IPS DF 4.7 (cell line): ENCODE measurements around the gene VMAC.
"Not testable (repeated sequence)": the region's sequence is repeated elsewhere in the genome, so short reads cannot be mapped to it uniquely, and the experiment has no call there.

Source experiments
- DNase-seq: peaks from one replicate; pipeline ENCODE4 v3.0.0-alpha.2; 2013; ENCODE audit warnings: low spot score; ENCODE audit errors: extremely low read depth

Gene VMAC

DNA sequence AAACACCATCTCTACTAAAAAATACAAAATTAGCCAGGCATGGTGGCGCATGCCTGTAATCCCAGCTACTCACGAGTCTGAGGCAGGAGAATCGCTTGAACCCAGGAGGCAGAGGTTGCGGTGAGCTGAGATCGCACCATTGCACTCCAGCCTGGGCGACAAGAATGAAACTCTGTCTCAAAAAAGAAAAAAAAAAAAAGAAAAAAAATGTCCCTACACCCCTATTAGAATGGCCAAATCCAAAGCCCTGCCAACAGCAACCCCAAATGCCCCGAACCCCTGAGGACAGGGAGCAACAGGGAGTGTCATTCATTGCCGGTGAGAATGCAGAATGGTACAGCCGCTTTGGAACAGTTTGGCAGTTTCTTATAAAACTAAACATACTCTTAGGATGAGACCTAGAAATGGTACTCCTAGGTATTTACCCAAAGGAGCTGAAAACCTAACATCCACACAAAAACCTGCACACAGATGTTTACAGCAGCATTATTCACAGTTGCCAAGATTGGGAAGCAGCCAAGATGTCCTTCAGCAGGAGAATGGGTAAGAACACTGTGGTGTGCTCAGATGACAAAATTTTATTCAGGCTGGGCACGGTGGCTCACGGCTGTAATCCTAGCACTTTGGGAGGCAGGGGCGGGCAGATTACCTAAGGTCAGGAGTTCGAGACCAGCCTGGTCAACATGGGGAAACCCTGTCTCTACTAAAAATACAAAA is 21.4 kb upstream of the VMAC start:
- not testable (repeated sequence) for DNase-seq

- DNase-seq = not testable (repeated sequence)
Observed at GRCh38 chr19:5884065-5884811, 20.4 kb upstream of the VMAC start.

- no peak for DNase-seq
Observed at GRCh38 chr19:5889288-5889971, 15.2 kb upstream of the VMAC start.

- DNase-seq = no peak
Observed at GRCh38 chr19:5890099-5890498, 14.6 kb upstream of the VMAC start.

- DNase-seq = no peak
Observed at GRCh38 chr19:5891572-5891937, 13.1 kb upstream of the VMAC start.

DNA sequence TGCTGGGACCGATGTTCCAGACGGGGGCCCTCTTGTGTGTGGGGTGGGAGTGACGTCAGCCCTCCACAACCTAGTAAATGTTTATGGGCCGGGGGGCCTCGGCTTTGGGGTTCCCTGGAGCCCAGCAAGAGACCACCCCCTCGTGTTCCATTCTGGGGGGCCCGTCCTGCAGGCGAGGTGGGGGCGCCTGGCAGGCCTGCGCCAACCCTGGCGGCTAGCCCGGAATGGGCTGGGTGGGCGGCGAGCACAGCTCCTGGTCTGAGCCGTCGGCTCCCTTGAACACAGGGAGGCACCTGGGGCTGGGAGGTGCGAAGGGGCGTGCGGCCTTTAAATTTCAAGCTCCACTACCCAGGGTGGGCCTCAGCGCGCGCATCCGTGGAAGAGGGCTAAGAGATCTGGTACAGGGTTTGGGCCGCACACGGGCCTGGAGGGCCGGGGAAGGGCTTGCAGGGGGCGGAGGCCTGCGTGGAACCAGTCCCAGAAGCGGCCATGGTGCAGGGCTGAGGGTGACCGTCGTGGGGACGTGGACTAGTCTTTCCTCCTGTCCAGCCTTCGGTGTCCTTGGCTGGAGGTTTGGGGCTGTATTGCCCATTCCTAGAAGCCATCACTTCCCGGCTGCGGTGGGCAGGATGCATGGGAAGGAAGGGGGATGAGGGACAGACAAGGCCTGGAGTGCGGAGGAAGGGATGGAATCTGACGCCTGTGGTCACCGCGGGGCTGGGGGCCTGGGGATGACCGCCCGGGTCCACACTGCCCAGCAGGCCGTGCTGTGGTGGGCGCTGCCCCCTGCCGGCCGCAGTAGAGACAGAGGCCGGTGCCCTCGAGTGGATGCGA is 12.5 kb upstream of the VMAC start:
- DNase-seq = no peak

DNA sequence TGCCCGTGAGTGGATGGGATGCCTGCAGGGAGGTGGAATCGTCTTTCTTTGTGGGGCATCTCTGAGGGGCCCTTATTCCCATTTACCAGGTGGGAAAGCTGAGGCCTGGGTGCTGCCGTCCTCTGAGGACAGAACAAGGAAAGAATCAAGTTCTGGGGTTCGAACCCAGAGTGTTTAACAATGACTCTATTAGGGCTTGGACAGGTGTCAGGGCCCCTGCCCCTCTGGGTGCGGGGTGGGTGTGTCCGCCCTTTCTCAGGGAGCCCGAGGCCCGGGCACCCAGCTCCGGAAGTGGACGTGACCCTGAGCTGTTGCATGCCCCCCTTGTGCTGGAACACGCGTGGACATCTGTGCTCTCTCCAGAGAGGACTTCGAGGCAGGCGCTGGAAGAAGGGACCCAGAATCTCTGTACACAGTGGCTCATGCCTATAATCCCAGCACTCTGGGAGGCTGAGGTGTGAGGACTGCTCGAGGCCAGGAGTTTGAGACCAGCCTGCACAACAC is 11.8 kb upstream of the VMAC start:
- no peak for DNase-seq

DNA sequence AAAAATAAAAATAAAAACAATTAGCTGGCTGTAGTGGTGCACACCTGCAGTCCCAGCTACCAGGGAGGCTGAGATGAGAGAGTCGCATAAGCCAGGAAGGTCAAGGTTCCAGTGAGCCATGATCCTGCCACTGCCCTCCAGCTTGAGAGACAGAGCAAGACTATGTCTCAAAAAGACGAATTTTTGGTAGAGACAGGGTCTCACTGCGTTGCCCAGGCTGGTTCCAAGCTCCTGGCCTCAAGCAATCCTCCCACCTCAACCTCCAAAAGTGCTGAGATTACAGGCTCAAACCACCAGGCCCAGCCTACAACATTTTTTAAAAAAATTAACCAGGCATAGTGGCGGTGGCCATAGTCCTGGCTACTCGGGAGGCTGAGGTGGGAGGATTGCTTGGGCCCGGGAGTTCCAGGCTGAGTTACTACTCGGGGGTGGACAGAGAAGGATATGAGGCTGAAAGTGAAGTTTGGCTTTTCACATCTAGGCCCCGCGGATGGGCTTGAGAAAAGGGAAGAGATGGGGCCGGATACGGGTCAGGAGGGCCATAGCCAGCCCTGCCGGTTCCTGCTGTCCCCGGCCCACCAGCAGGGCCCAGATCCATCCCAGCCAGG is 11.3 kb upstream of the VMAC start:
- no peak for DNase-seq

GRCh38 chr19:5893907-5894703 is 10.6 kb upstream of the VMAC start:
- DNase-seq = no peak

- DNase-seq = no peak
Observed at GRCh38 chr19:5894704-5895349, 9.8 kb upstream of the VMAC start.

DNA sequence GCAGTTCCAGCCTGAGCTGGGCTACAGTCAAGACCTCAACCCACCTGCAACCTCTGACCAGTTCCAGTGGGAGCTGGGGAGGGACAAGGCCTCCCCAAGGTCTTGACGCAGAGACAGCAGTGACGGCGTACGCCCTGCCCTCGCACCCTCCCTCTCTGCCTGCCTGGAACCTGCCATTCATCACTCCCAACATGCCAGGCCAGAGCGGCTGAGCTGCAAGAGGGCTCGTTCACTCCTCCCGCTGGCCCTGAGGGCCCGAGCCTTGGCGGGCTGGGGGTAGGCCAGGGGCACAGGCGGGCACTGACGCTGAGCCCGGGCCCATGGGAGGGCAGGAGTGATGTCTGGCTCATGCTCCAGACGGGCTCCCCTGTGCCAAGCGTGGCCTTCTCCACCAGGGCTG is 9.3 kb upstream of the VMAC start:
- DNase-seq = no peak

DNA sequence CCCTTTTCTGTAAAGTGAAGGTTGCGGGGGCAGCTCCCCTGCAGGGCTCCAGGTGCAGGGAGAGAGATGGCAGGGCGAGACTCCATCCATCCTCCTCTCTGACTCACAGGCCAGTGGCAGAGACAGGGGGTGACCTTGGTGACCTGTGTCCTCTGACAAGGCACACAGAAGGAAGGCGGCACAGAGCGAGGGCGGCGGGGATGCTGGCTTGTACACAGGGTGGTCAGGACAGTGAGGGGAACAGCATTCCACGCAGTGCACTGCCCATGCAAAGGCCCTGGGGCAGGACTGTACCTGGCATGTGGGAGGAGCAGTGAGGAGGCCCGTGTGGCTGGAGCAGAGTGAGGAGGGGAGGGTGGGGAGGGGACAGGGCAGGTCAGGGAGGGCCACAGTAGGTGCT is 8.8 kb upstream of the VMAC start:
- DNase-seq = no peak

- DNase-seq = no peak
Observed at GRCh38 chr19:5896365-5897076, 8.2 kb upstream of the VMAC start.

GRCh38 chr19:5897189-5897969 is 7.3 kb upstream of the VMAC start:
- DNase-seq = no peak

DNA sequence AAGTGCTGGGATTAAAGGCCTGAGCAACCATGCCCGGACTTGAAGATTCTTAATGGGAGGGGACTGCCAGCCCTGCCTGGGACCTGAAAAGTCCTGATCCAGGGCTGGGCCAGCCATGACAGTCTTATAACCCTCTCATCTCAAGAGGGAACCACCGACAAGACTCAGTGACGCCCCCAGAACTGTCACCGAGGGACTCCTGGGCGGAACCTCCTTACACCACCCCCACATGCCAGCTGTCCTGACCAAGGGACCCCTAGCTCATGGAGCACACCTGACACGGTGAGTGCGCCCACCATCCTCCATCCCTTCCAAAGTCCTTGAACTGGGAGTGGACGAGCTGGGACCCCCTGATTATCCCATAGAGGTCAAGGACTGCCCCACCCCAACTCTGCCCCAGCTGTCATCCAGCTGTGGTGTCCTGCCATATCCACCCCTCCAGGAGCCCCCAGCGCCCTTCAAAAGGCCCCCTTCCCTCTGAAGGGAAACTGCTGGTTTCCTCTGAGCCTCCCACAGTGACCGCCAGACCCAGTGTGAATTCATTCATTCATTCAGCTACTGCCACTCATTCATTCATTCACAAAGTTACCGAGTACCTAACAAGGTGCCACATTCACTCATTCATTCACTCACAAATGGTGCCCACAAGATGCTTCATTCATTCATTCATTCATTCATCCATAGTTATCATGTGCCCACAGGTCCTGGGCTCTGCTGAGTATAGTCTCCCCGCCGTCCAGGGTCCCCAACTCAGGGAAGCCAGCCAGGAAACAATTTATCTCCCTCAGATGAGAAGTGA is 4.7 kb upstream of the VMAC start:
- DNase-seq = no peak

- no peak for DNase-seq
Observed at GRCh38 chr19:5900976-5901375, 3.7 kb upstream of the VMAC start.

DNA sequence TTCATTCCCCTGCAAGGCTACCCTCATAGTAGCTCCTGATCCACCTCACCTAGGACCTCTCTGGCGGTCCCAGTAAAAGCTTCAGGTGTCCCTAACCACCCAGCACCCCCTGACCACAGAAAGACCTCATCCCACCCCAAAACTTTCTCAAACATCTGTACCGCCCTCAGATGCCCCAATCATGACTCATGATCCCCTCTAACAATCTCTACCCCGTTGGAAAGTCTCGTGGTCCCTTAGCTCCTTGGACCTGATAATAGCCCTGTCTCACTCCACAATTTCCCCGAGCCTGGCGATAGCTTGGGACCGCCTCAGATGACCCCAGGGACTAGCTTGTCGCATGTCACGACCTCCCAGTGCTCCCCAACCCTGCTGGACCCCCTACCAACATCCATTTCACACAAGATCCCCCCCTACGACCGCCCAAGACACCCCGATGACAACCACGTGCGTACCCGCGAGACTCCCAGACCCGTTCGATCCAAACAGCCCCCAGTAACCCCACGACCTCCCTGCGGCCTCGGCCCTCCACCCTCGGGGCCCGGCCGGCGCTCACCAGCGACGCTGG is 1.5 kb upstream of the VMAC start:
- no peak for DNase-seq
